GM19193 (cell line): Measurements from ENCODE around the gene IPO11.

Source experiments
- POLR2A ChIP-seq: IDR thresholded peaks from 4 replicates; pipeline ENCODE4 v1.6.1; 2011; ENCODE audit not compliant: insufficient read depth, insufficient read length; ENCODE audit errors: extremely low read depth

Gene IPO11

DNA sequence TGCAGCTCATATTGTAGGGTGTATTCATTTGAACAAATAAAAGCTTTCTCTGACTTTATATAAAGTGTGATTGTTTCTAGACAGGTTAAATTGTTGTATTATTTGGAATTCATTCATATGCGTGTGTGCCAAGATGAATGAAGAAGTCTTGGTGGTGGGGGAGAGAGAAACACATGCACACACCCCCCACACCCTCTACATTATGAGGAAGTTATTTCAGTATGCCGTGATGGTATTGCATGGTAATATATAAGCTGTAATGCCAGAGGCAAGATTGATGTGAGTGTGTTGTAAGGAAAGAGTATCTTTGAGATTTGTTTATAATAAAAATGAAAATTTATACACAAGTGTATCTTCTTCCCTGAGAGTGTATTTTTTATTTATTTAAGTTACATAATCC, 71.0 kb downstream of the IPO11 start:
- TF ChIP-seq POLR2A = no peak

DNA sequence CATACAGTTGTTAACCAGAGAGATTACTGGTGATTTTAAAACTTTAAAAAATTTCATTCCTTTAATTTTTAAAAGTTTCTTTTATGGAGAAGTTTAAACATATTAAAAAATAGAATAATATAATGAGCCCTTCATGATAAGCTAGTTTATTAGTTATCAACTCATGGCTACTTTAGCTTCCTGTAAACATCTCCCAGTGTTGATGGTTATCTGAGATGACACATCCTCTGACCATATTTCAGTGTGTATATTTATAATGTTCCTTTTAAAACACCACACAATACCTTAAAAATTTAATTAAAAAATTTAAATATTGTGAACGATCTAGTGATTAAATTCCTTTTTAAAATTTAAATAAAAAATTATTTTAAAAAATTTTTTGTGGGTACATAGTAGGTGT, 74.1 kb downstream of the IPO11 start:
- TF ChIP-seq POLR2A = no peak

DNA sequence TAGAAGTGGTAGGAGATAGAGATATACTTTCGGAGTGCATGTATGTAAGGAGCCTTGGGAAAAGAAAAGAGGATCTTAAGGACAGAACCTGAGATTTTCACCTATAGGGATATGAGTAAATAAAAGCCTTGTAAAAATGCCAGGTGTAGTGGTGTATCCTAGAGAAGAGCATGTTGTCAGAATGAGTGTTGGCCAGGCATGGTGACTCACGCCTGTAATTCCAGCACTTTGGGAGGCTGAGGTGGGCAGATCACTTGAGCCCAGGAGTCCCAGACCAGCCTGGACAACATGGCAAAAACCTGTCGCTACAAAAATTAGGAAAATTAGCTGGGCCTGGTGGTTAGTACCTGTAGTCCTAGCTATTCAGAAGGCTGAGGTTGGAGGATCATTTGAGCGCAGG, 76.0 kb downstream of the IPO11 start:
- TF ChIP-seq POLR2A = no peak

DNA sequence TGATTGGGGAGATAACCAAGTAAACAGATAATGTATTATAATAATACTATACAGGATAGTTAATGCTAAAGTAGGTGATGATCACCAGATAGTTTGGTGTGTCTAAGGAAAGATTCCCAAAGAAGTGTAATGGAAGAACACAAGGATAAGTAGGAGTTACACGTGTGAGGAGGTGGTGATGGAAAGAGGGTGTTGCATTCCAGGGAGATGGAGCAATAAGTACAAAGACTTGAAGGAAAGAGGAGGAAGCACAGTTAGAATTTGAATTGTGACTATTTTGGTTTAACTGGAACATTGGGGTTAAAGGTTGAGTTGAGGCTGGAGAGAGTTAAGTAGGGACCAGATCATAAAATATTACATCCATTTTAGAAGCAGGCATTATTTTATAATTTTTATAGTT, 76.9 kb downstream of the IPO11 start:
- no peak for TF ChIP-seq POLR2A

GRCh38 chr5:62494772-62495171, 82.2 kb downstream of the IPO11 start:
- no peak for TF ChIP-seq POLR2A

DNA sequence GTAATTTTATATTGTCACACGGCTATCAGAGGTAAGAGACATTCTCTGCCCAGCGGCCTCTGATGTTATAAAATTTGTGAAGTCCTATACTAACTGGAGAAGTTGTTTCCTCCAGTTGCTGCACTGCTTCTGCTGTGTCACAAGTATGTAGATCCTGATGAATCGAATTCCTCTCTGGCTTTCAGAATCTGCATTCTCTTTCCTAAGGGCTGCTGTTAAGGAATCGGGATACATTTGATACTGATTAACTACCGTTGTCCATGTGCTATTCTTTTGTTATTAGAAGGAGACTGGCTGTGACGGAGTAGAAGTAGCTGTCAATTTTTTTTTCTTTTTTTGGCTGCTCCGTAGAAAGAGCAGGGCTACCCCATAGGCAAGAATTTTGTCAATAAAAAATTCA, 84.3 kb downstream of the IPO11 start:
- TF ChIP-seq POLR2A = no peak

GRCh38 chr5:62498961-62499360, 86.4 kb downstream of the IPO11 start:
- TF ChIP-seq POLR2A = no peak

GRCh38 chr5:62499756-62500155, 87.2 kb downstream of the IPO11 start:
- TF ChIP-seq POLR2A = no peak

- TF ChIP-seq POLR2A = no peak
Observed at GRCh38 chr5:62502456-62503101, 90.0 kb downstream of the IPO11 start.

DNA sequence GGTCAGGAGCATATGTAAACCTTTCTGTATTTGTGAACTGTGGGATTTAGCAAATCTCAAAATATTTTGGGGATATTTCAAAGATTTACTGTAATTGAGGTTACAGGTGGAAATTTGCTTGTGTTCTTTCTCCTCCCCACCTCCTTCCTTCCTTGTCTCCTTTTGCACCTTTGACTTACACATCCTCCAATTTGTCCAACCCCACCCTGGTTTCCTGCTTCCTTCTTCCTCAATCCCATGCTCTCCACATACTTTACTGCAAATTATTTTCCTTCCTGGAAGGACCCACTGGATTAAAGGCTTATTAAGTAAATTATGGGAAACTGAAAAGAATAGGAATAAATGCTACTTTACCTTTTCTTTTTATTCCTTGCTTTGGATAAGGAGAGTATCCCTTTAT, 91.6 kb downstream of the IPO11 start:
- TF ChIP-seq POLR2A = no peak

DNA sequence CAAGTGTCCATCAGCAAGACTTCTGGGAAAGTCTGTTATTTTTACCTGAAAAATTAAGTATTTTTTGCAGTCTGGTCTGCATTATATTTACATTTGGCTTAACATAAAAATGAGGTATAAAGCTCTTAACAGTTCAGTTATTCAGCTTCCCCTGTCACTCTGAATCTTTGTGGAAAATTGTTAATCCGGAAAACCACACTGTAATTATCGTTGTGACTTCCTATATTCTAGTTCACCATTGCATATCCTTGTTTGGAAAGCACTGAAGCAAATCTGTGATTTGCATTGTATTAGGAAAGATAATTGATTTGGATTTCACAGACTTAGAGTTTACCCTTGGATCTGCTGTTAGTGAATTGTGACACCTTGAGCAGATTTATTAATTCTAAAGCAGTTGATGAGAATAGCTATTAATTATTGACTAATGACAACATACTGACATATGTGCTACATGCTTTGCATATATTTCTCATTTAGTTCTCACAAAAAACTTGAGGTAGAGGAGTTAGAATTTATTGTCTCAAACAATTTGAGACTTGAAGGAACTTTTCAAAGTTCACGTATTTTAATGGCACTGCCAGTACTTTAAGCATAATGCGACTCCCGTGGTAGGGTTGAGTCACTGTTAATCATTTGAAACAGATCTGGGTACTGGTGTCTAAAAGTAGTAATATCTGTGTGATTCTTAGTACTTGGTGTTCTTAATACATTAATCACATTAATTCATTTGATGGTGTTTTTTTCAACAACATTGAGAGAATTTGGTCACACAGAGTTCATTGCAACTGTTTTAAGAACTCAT, 94.3 kb downstream of the IPO11 start:
- no peak for TF ChIP-seq POLR2A

DNA sequence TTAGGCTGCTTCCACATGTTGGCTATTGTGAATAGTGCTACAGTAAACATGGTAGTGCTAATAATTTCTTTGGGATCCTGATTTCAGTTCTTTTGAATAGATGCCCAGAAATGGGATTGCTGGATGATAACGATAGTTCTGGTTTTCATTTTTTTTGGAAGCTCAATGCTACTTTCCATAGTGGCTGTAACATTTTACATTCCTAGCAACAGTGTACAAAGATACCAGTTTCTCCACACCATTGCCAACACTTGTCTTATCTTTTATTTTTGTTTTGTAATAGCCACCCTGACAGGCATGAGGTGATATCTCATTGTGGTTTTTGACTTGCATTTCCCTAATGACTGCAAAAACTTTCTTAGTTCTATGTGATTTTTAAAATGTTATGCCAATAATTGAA, 97.2 kb downstream of the IPO11 start:
- no peak for TF ChIP-seq POLR2A

DNA sequence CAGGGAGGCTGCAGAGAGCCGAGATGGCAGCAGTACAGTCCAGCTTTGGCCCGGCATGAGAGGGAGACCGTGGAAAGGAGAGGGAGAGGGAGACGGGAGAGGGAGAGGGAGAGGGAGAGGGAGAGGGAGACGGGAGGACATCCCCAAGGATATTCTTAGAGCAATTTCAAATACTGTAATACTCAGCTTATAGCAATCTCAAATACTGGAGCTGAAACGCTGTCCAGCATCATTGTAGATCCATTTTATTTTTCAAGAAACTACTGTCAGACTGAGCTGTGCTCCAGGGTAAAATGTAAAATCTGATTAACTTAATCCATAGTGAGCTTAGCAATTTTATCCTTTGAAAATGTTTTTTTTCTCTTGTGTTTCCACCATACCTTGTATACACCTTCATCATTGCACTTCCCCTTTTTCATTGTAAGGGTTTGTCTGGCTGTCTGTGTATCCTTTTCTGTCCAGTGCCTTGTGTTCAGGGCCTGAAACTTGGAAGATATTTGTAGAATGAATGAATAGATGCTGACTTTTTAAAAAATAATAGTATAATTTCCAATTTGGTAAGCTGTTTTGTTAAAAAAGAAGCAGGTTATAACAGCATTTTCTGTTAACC, 102.1 kb downstream of the IPO11 start:
- no peak for TF ChIP-seq POLR2A

GRCh38 chr5:62521319-62521718, 108.8 kb downstream of the IPO11 start:
- no peak for TF ChIP-seq POLR2A

DNA sequence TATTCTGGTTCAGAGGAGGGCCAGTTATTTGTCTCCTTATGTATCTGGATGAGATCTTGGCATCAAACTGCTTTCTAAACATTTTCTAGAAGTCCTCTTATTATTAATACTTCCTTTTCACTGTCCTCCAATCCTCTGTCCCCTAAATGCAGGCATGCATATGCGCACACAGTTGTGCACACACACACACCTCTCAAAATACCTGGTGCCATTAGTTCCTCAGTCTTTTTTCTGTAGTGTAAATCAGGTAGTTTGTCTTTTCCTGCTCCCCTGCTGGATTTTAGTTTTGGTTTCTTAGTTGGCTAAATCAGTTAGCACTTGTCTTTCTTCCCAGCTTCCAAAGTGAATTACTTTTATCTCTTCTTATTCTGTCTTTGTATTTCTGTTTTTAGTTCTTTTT, 110.2 kb downstream of the IPO11 start:
- TF ChIP-seq POLR2A = no peak

GRCh38 chr5:62533597-62533996, 121.0 kb downstream of the IPO11 start:
- TF ChIP-seq POLR2A = no peak
